PFSK-1 (cell line): ENCODE results near the gene SLC7A11.

Experiments used
- POLR2AphosphoS5 ChIP-seq: IDR thresholded peaks from 2 replicates; pipeline ENCODE4 v1.6.1; 2012; ENCODE audit warnings: low read depth, mild to moderate bottlenecking, control low read depth, low read length, moderate library complexity
- TAF1 ChIP-seq: IDR thresholded peaks from 2 replicates; pipeline ENCODE4 v1.6.1; 2012; ENCODE audit warnings: low read length, control low read depth, borderline replicate concordance; ENCODE audit not compliant: insufficient read depth

- no peak for TF ChIP-seq POLR2AphosphoS5
- no peak for TF ChIP-seq TAF1
These were observed 51.7 kb downstream of the SLC7A11 start for GRCh38 chr4:138190452-138190858.
